ENCODE results near the gene SLC22A1.
"Not testable (repeated sequence)": the region's sequence is repeated elsewhere in the genome, so short reads cannot be mapped to it uniquely, and the experiment has no call there.

Gene SLC22A1

GRCh38 chr6:160095146-160095845 lies 26.3 kb upstream of the SLC22A1 start:
- no peak for DNase-seq

- no peak for DNase-seq
Observed at GRCh38 chr6:160101277-160102205, 20.1 kb upstream of the SLC22A1 start.

GRCh38 chr6:160102399-160102798 lies 19.2 kb upstream of the SLC22A1 start:
- DNase-seq: no peak

DNA sequence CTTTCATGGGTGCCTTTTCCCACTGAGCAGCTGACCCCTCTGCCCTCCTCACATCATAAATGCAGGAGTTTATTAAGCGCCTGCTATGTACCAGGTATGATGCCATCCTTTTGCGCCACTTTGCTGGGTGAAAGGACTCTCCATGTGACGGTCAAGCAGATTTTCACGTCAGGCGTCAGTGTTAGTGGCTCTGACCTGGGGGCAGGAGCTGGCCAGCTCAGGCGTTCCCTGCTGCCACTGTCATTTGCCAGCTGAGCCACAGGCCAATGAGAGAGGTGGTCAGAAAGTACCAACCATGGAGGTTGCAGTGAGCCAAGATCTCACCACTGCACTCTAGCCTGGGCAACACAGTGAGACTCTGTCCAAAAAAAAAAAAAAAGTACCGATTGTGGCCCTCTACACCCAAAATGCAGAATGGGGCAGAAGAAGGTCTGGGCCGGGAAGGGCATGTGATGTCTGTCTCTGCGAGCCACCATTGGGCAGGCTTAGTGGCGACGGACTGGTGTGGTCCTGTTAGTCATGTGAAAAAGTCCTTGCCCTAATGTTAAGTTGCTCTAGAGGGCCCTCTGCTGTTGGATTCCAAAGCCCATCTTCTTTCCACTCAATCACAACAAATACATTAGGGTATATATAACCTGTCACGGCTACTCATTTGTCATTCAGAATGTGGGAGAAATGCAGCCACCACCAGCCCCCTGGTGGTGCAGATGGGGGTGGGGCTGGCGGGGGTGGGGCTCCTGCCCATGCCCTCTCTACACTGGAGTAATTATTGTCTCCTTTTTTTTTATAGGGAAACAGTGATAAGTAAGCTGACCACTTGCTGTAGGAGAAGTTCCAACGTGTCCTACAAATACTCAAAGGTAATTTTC lies 18.4 kb upstream of the SLC22A1 start:
- no peak for DNase-seq

GRCh38 chr6:160103825-160104100 lies 17.9 kb upstream of the SLC22A1 start:
- DNase-seq: no peak

- no peak for DNase-seq
Observed at GRCh38 chr6:160104821-160105517, 16.6 kb upstream of the SLC22A1 start.

- no peak for DNase-seq
Observed at GRCh38 chr6:160106010-160106409, 15.6 kb upstream of the SLC22A1 start.

DNA sequence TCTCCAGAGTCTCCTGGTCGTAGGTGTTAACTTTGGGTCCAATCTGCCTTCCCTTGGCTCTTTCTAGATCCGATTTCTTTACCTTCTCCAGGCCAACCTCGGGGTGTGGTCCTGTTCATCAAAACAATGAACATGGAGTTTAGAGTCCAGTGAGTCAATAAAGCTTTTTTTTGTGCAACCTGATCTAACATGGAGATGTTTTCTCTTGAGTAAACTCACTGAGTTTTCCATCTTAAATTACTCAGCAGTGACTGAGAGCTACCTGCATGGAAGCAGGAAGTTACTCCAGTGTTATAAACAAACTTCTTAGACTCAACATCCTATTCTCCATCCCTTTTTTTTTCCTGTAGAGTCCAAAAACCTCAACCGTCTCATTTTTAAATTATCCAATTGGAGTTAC lies 14.9 kb upstream of the SLC22A1 start:
- no peak for DNase-seq

GRCh38 chr6:160108077-160108476 lies 13.5 kb upstream of the SLC22A1 start:
- DNase-seq: no peak

- no peak for DNase-seq
Observed at GRCh38 chr6:160110586-160111123, 11.0 kb upstream of the SLC22A1 start.

DNA sequence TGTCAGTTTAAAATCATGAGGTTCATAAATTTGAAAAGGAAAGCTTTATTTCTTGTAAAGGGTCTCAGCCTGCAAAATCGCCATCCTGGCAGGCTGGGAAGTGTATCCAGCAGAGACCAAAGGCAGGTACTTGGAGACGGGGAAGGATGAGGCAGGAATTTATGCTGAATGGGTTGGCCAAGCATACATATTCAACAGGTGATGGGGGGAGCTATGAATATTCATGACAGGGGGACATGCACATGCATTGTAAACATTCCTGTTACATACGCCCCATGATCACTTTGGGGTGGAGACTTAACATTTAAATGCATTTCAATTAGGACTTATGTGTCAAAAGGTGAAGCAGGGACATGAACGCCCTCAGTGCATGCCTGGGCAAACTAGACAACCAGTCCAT lies 9.8 kb upstream of the SLC22A1 start:
- DNase-seq: no peak

DNA sequence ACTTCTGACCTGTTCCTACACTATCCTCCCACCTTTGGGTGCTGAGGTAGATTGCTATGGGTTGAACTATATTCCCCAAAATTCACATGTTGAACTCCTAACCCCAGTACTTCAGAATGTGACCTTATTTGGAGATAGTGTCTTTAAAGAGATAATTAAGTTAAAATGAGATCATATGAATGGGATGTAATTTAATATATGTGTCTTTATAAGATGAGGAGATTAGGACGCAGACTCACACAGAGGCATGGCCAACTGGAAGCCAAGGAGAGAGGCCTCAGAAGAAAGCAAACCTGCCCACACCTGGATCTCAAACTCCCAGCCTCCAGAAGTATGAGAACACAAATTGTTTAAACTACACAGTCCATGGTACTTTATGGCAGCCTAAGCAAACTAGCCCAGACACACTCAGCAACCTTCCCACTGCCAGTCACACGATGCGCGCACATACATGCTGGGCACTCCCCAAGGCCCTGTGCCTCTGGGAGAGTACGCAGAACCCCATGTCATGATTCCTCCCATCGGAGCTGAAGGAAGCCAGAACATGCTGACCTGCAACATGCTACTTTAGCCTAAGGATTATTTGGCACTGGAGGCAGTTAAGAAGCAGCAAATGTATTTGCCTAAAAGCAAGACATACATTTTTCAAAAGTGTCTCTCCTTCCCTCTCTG lies 8.9 kb upstream of the SLC22A1 start:
- no peak for DNase-seq

GRCh38 chr6:160114536-160114935 lies 7.1 kb upstream of the SLC22A1 start:
- not testable (repeated sequence) for DNase-seq

- DNase-seq: no peak
Observed at GRCh38 chr6:160115421-160115820, 6.2 kb upstream of the SLC22A1 start.

DNA sequence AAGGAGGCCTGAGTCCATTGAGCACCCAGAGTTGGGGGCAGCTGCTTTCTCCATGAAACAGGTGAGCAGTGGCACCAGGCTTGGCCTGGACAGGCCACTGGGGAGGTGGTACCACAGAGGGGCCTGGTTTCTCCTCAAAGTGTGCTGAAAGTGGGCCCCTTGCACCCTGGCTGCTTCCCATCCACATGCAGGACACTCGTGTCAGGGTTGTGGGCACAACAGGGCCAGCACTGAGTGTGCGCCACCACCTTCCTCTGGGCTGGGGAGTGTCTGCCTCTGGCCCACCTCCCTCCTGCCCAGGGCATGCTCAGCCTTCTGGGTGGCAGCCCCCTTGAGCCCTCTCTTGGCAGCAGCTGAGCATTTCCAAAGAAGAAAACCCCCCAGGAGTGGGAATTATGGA lies 5.2 kb upstream of the SLC22A1 start:
- DNase-seq: no peak

DNA sequence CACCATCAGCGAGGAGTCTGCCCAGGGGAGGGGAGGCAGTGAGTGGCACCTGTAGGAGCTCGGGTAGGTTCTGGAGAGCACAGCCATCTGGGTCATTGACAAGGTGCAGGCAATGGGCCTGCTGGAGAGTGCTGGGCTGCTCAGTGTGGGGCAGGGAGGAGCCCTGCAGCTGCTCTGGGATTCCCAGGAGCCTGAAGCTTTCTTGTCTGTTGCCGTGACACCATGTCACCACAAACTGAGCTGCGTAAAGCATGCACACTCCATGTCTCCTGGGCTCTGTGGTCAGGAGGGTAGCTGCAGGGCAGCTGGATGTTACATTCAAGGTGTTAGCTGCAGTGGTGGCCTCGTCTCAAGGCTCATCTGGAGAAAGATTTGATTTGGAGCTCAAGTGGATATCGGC lies 4.5 kb upstream of the SLC22A1 start:
- DNase-seq: no peak

DNA sequence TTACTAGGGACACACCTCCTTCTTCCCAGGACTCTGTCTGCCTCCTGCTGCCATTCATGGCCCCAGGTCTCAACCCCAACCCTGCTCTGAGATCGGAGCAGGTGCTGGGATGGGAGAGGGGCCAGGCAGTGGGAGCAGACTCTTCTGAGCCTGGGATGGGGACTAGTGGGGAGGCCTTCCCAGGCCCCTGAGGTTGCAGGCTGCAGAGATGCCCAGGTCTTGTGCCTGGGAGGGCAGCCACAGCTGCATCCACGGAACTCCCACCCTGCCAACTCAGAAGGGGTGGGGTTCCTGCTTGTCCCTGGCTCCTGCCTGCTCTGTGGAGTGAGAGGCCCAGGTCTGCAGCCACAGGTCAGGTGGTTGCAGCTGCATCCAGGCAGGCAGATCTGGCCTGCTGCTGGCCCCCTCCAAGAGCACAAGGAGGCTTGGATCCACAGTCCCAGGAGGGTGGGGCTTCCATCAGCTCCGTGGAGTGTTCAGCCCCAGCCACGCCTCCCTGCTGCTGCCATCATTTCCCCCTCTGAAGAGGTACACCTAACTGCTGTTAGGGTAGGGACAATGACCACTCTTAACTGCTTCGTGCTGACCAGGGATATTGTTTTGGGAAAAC lies 2.9 kb upstream of the SLC22A1 start:
- DNase-seq: no peak

GRCh38 chr6:160120087-160120486 lies 1.5 kb upstream of the SLC22A1 start:
- no peak for DNase-seq

GRCh38 chr6:160121981-160122380 lies 366 bp downstream of the SLC22A1 start:
- no peak for DNase-seq

DNA sequence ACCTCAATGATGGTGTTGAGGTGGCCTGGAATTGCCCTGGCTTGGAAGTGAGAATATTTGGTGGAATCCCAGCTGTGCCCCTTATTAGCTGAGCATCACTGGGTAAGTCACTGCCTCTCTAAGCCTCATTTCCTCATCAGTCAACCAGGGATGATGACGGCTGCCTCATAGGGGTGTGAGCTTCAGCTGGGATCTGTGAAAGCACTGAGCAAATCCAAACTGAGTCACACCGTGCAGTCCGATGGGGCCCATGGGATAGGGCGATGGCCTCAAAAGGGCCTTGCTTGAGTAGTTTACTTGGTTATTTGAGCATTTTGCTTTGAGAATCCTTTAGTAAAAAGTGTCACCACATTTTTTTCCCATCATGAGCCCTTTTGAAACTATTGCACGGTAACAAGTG lies 1.1 kb downstream of the SLC22A1 start:
- no peak for DNase-seq

GRCh38 chr6:160124007-160124406 lies 2.4 kb downstream of the SLC22A1 start:
- no peak for DNase-seq

DNA sequence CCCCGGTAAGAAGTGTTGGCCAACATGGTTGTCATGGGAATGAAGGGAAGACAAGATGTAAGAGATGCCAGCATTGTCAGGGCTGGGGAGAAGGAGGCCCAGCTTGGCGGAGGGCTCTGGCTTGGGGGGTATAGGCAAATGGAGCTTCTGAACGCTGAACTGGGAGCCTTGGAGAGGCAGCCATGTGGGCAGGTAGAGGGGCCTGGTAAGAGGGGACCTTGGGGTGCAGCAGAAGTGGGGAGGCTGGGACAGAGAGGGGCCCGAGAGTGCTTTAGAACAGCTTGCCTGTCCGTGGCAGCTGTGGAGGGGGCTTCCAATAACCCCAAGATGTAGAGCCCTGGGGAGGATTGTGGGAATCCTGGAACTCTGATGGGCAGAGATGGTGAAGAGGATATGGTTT lies 3.0 kb downstream of the SLC22A1 start:
- DNase-seq: no peak

All from CD4-positive, alpha-beta T cell treated with Interleukin-15 for 1 hour (primary cell).